Rectal smooth muscle tissue (tissue), 1 donor: ENCODE data around the gene UBE2J2.

Experiments
- H3K27ac ChIP-seq: one replicate; pipeline ENCODE4 v1.7.0; 2013; ENCODE audit warnings: low read depth, low read length, inconsistent platforms
- H3K27me3 ChIP-seq: one replicate; pipeline ENCODE4 v1.7.0; 2013; ENCODE audit warnings: low read length; ENCODE audit not compliant: control insufficient read depth, insufficient read depth
- H3K36me3 ChIP-seq: one replicate; pipeline ENCODE4 v1.7.0; 2013; ENCODE audit warnings: low read length; ENCODE audit not compliant: control insufficient read depth, insufficient read depth
- H3K4me1 ChIP-seq: one replicate; pipeline ENCODE4 v1.7.0; 2013; ENCODE audit warnings: low read length; ENCODE audit not compliant: control insufficient read depth, insufficient read depth
- H3K4me3 ChIP-seq: one replicate; pipeline ENCODE4 v1.7.0; 2013; ENCODE audit warnings: low read length
- H3K9ac ChIP-seq: one replicate; pipeline ENCODE4 v1.7.0; 2013; ENCODE audit warnings: low read length

Gene UBE2J2

DNA sequence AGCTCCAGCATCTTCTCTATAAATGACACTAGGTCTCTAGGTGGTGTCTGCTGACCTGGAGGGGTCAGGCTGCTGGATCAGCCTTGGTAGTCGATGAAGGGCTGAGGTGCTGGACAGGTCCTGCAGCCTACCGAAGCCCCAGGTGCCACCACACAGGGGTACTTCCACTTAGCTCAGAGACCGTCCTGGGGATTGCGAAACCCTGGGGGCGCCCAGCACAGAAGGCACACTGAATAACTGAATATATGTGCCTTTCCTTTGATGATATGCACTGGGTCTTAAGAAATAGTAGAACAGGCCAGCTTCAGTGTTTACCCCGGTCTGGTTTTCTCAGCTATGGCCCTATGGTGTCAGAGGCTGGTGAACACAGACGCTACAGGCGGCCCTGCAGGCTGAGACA, 10.9 kb downstream of the UBE2J2 start:
- Histone ChIP-seq H3K27ac (no peak overlapping the region), H3K4me3 (no peak overlapping the region), H3K36me3 (peaks cover 35% of the 10 kb centered on the region), H3K9ac (no peak overlapping the region), H3K4me1 (no peaks in the 10 kb centered on the region), H3K27me3 (no peaks in the 10 kb centered on the region)

DNA sequence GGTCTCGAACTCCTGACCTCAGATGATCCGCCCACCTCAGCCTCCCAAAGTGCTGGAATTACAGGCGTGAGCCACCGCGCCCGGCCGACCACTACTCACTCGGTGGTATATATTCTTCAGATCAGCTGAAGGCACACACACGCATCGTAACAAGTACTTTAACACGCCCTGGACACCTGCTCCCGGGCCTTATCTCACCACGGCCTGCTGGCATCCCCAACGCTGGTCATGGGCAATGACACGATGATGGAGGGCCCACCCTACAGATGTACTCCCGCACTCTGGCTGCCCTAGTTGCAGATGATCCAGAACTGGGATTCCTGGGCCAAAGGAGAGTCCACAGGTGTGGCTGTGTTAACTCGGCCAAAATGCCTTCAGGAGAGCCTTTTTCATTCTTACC, 11.6 kb downstream of the UBE2J2 start:
- Histone ChIP-seq H3K36me3 (peaks cover 32% of the 10 kb centered on the region), H3K9ac (no peak overlapping the region), H3K27me3 (no peaks in the 10 kb centered on the region), H3K4me1 (no peaks in the 10 kb centered on the region), H3K27ac (no peak overlapping the region), H3K4me3 (no peak overlapping the region)

DNA sequence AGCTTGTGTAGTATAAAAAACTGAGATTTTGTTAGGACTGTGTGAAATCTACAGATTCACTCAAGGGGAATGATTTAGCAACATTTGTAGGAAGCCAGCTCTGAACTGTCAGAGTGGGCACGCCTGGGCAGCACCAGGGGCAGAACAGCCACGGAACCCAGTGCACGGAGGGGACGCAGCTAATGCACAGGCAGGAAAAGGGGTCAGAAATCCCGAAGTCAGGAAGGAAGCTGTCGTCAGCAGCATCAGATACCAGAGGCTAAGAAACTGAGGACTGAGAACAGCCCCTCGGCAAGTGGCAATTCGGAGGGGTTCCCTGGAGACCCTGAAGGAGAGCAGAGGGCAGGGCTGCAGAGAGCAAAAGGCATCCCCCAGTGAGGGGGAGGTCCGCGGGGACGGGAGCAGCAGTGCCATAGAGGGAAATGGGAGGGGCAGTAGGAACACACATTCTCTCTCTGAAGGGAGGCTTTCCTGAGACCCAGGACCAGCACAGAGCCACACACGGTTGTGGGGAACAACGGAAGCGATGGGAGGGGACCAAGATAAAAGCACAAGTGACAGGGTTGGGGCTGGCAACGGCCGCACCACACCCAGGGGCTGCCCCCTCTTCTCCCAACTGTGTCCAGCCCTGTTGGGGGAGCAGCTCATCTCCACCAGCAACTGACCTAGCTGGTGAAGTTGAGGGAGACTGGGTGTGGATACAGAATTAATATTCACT, 12.7 kb downstream of the UBE2J2 start:
- Histone ChIP-seq H3K36me3 (peaks cover 36% of the 10 kb centered on the region), H3K4me3 (no peak overlapping the region), H3K27ac (no peak overlapping the region), H3K4me1 (no peaks in the 10 kb centered on the region), H3K27me3 (no peaks in the 10 kb centered on the region), H3K9ac (no peak overlapping the region)

GRCh38 chr1:1259951-1260600, 13.6 kb downstream of the UBE2J2 start:
- H3K9ac ChIP-seq, result no peak overlapping the region
- no peak overlapping the region for H3K27ac ChIP-seq
- no peak overlapping the region for H3K4me3 ChIP-seq
- no peaks in the 10 kb centered on the region for H3K27me3 ChIP-seq
- H3K4me1 ChIP-seq, result no peaks in the 10 kb centered on the region
- H3K36me3 ChIP-seq, result peaks cover 41% of the 10 kb centered on the region

DNA sequence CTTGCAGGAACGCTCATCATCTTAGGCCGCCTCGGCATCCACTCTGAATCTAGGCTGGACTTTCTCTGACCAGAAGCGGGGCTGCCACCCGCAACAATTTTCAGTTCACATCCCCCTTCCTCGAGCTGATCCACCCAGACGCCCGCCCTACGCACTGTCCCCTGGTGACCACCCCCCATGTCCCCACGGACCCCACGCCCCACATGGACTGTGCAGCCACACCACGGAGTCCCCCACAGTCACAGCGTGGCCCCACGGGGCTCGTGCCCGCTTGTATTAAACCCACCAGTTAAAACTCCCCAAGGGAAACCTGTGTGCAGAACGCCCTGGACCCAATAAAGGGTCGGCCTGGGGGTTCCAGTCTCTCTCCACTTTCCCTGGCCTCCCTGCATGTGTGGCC, 14.1 kb downstream of the UBE2J2 start:
- H3K27me3 ChIP-seq, result no peaks in the 10 kb centered on the region
- H3K9ac ChIP-seq, result no peak overlapping the region
- no peak overlapping the region for H3K4me3 ChIP-seq
- peaks cover 46% of the 10 kb centered on the region for H3K36me3 ChIP-seq
- no peak overlapping the region for H3K27ac ChIP-seq
- H3K4me1 ChIP-seq, result no peaks in the 10 kb centered on the region

DNA sequence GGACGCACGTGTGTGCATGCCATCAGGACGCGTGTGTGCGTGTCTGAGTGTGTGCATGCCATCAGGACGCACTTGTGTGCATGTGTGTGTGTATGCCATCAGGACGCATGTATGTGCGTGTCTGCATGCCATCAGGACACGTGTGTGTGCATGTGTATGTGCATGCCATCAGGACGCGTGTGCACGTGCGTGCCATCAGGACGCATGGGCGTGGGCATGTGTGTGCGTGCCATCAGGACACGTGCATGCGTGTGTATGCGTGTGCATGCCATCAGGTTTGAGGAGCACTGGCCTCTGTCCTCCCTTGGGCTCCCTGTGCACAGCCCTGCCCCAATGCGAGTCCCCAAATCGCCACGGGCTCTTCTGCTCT, 14.6 kb downstream of the UBE2J2 start:
- H3K27ac ChIP-seq, result no peak overlapping the region
- no peak overlapping the region for H3K4me3 ChIP-seq
- H3K27me3 ChIP-seq, result no peaks in the 10 kb centered on the region
- peaks cover 44% of the 10 kb centered on the region for H3K36me3 ChIP-seq
- no peak overlapping the region for H3K9ac ChIP-seq
- no peaks in the 10 kb centered on the region for H3K4me1 ChIP-seq

- H3K36me3 ChIP-seq, result peaks cover 41% of the 10 kb centered on the region
Observed at GRCh38 chr1:1256956-1257871, 16.4 kb downstream of the UBE2J2 start.

GRCh38 chr1:1255611-1256010, 18.0 kb downstream of the UBE2J2 start:
- H3K36me3 ChIP-seq, result peaks cover 32% of the 10 kb centered on the region
- H3K4me3 ChIP-seq, result no peak overlapping the region
- no peaks in the 10 kb centered on the region for H3K4me1 ChIP-seq
- H3K9ac ChIP-seq, result no peak overlapping the region
- H3K27ac ChIP-seq, result no peak overlapping the region
- H3K27me3 ChIP-seq, result no peaks in the 10 kb centered on the region

More at GRCh38 chr1:1256956-1257871, 16.4 kb downstream of the UBE2J2 start:
- no peak overlapping the region for H3K4me3 ChIP-seq
- no peak overlapping the region for H3K9ac ChIP-seq
- no peaks in the 10 kb centered on the region for H3K27me3 ChIP-seq
- H3K27ac ChIP-seq, result no peak overlapping the region
- no peaks in the 10 kb centered on the region for H3K4me1 ChIP-seq

- no peaks in the 10 kb centered on the region for H3K27me3 ChIP-seq
- H3K36me3 ChIP-seq, result peaks cover 29% of the 10 kb centered on the region
- no peak overlapping the region for H3K27ac ChIP-seq
- H3K4me3 ChIP-seq, result no peak overlapping the region
- H3K4me1 ChIP-seq, result no peaks in the 10 kb centered on the region
- no peak overlapping the region for H3K9ac ChIP-seq
Observed at GRCh38 chr1:1255078-1255477, 18.6 kb downstream of the UBE2J2 start.

- Histone ChIP-seq H3K36me3 (peaks cover 25% of the 10 kb centered on the region), H3K4me3 (no peak overlapping the region), H3K4me1 (no peaks in the 10 kb centered on the region), H3K27me3 (no peaks in the 10 kb centered on the region), H3K27ac (no peak overlapping the region), H3K9ac (no peak overlapping the region)
Observed at GRCh38 chr1:1254667-1254998, 19.0 kb downstream of the UBE2J2 start.

GRCh38 chr1:1253972-1254666, 19.5 kb downstream of the UBE2J2 start:
- Histone ChIP-seq H3K9ac (no peak overlapping the region), H3K4me1 (no peaks in the 10 kb centered on the region), H3K27ac (no peak overlapping the region), H3K27me3 (no peaks in the 10 kb centered on the region), H3K4me3 (no peak overlapping the region), H3K36me3 (peaks cover 22% of the 10 kb centered on the region)

GRCh38 chr1:1253314-1253713, 20.3 kb downstream of the UBE2J2 start:
- H3K36me3 ChIP-seq, result peaks cover 19% of the 10 kb centered on the region
- H3K27ac ChIP-seq, result no peak overlapping the region
- no peaks in the 10 kb centered on the region for H3K27me3 ChIP-seq

More at GRCh38 chr1:1253314-1253713, 20.3 kb downstream of the UBE2J2 start:
- no peaks in the 10 kb centered on the region for H3K4me1 ChIP-seq
- no peak overlapping the region for H3K4me3 ChIP-seq
- H3K9ac ChIP-seq, result no peak overlapping the region
